H9 (cell line): ENCODE results near the gene RSAD2. TPM values are rescaled to one million over a fixed set of nuclear protein-coding genes. Genes with fewer than 3 reads are reported as not detected.

Source experiments
- DNase-seq: peaks from one replicate; pipeline ENCODE4 v3.0.0-alpha.2; 2017
- H2AFZ ChIP-seq: one replicate; pipeline ENCODE4 v1.6.1; 2013; ENCODE audit warnings: mild to moderate bottlenecking, low read length, control low read depth, moderate library complexity
- H2AK5ac ChIP-seq: 2 replicates; pipeline ENCODE4 v1.6.1; 2013; ENCODE audit warnings: low read length, control low read depth, mixed read lengths; ENCODE audit not compliant: insufficient read length
- H2BK120ac ChIP-seq: one replicate; pipeline ENCODE4 v1.6.1; 2013; ENCODE audit warnings: low read depth, mild to moderate bottlenecking, low read length, control low read depth, inconsistent platforms; ENCODE audit not compliant: poor library complexity, severe bottlenecking
- H2BK12ac ChIP-seq: 2 replicates; pipeline ENCODE4 v1.6.1; 2013; ENCODE audit warnings: low read length, control low read depth, mixed read lengths, low read depth; ENCODE audit not compliant: insufficient read length
- H2BK15ac ChIP-seq: 2 replicates; pipeline ENCODE4 v1.6.1; 2013; ENCODE audit warnings: low read depth, low read length, control low read depth
- H2BK20ac ChIP-seq: one replicate; pipeline ENCODE4 v1.6.1; 2013; ENCODE audit warnings: low read depth, mild to moderate bottlenecking, low read length, control low read depth, inconsistent platforms; ENCODE audit not compliant: poor library complexity, severe bottlenecking
- H2BK5ac ChIP-seq: 2 replicates; pipeline ENCODE4 v1.6.1; 2013; ENCODE audit warnings: low read length, control low read depth, mixed read lengths; ENCODE audit not compliant: insufficient read length
- H3K14ac ChIP-seq: 2 replicates; pipeline ENCODE4 v1.6.1; 2013; ENCODE audit warnings: low read length, control low read depth; ENCODE audit not compliant: insufficient read depth
- H3K18ac ChIP-seq: 2 replicates; pipeline ENCODE4 v1.6.1; 2013; ENCODE audit warnings: low read depth, mild to moderate bottlenecking, mixed read lengths, low read length, control low read depth; ENCODE audit not compliant: insufficient read length
- H3K23ac ChIP-seq: 2 replicates; pipeline ENCODE4 v1.6.1; 2013; ENCODE audit warnings: low read length, control low read depth, mixed read lengths, low read depth; ENCODE audit not compliant: insufficient read length
- H3K23me2 ChIP-seq: 2 replicates; pipeline ENCODE4 v1.6.1; 2013; ENCODE audit warnings: low read depth, mild to moderate bottlenecking, mixed read lengths, low read length, control low read depth; ENCODE audit not compliant: insufficient read length, poor library complexity, severe bottlenecking
- H3K27ac ChIP-seq: 2 replicates; pipeline ENCODE4 v1.5.1; 2013; ENCODE audit warnings: low read length, control low read depth, mixed read lengths, low read depth; ENCODE audit not compliant: insufficient read length
- H3K27me3 ChIP-seq: 2 replicates; pipeline ENCODE4 v1.6.1; 2013; ENCODE audit warnings: low read length, control low read depth, inconsistent platforms; ENCODE audit not compliant: insufficient read depth
- H3K4ac ChIP-seq: 2 replicates; pipeline ENCODE4 v1.6.1; 2013; ENCODE audit warnings: low read depth, mild to moderate bottlenecking, control low read depth, inconsistent platforms, low read length, moderate library complexity
- H3K4me1 ChIP-seq: 2 replicates; pipeline ENCODE4 v1.6.1; 2013; ENCODE audit warnings: low read length, control low read depth, inconsistent platforms; ENCODE audit not compliant: insufficient read depth
- H3K4me2 ChIP-seq: 2 replicates; pipeline ENCODE4 v1.6.1; 2013; ENCODE audit warnings: low read length, control low read depth, mixed read lengths; ENCODE audit not compliant: insufficient read length, insufficient read depth
- H3K56ac ChIP-seq: 2 replicates; pipeline ENCODE4 v1.6.1; 2013; ENCODE audit warnings: low read depth, mild to moderate bottlenecking, mixed read lengths, low read length, control low read depth; ENCODE audit not compliant: insufficient read length
- H3K79me1 ChIP-seq: 2 replicates; pipeline ENCODE4 v1.6.1; 2013; ENCODE audit warnings: low read depth, mild to moderate bottlenecking, moderate library complexity, low read length, control low read depth, inconsistent platforms; ENCODE audit not compliant: insufficient read depth, poor library complexity, severe bottlenecking
- H3K79me2 ChIP-seq: 2 replicates; pipeline ENCODE4 v1.6.1; 2013; ENCODE audit warnings: low read length, control low read depth, inconsistent platforms; ENCODE audit not compliant: insufficient read depth
- H3K9ac ChIP-seq: 2 replicates; pipeline ENCODE4 v1.6.1; 2013; ENCODE audit warnings: low read length, control low read depth, mixed read lengths; ENCODE audit not compliant: insufficient read length; ENCODE audit errors: extremely low read depth
- H3K9me3 ChIP-seq: one replicate; pipeline ENCODE4 v1.6.1; 2013; ENCODE audit warnings: low read depth, low read length, inconsistent platforms; ENCODE audit not compliant: control insufficient read depth
- H3T11ph ChIP-seq: one replicate; pipeline ENCODE4 v1.6.1; 2013; ENCODE audit warnings: mild to moderate bottlenecking, low read length, control low read depth, inconsistent platforms
- H4K20me1 ChIP-seq: one replicate; pipeline ENCODE4 v1.6.1; 2013; ENCODE audit not compliant: control insufficient read depth, insufficient read length, insufficient read depth
- H4K5ac ChIP-seq: 2 replicates; pipeline ENCODE4 v1.6.1; 2013; ENCODE audit warnings: low read depth, mild to moderate bottlenecking, mixed read lengths, low read length, control low read depth; ENCODE audit not compliant: insufficient read length
- H4K8ac ChIP-seq: replicated peaks from 2 replicates; pipeline ENCODE4 v1.6.1; 2013; ENCODE audit warnings: low read length, control low read depth, mixed read lengths, low read depth; ENCODE audit not compliant: insufficient read length
- H4K91ac ChIP-seq: 2 replicates; pipeline ENCODE4 v1.6.1; 2013; ENCODE audit warnings: low read depth, mild to moderate bottlenecking, moderate library complexity, mixed read lengths, low read length, control low read depth; ENCODE audit not compliant: insufficient read length
- H3K27ac Mint-ChIP-seq, 3 experiments: 2 replicates in 2 of 3; 3 replicates in 1 of 3; pipeline ENCODE4 v1.8.0; 2020 to 2021; ENCODE audit warnings: mixed read lengths in 3 of 3, mild to moderate bottlenecking in 1 of 3, moderate library complexity in 1 of 3
- H3K27me3 Mint-ChIP-seq: 2 replicates; pipeline ENCODE4 v1.8.0; 2021; ENCODE audit warnings: low read depth, mild to moderate bottlenecking, moderate library complexity, mixed read lengths
- H3K36me3 Mint-ChIP-seq, 3 experiments: 2 replicates in 2 of 3; 3 replicates in 1 of 3; pipeline ENCODE4 v1.8.0; 2020 to 2021; ENCODE audit warnings: low read depth in 3 of 3, mixed read lengths in 3 of 3; ENCODE audit not compliant: insufficient read depth in 1 of 3
- H3K4me1 Mint-ChIP-seq, 2 experiments: 2 replicates each; pipeline ENCODE4 v1.8.0; 2020; ENCODE audit warnings: mixed read lengths in 2 of 2
- H3K4me3 Mint-ChIP-seq, 2 experiments: 2 replicates in 1 of 2; 3 replicates in 1 of 2; pipeline ENCODE4 v1.8.0; 2020 to 2021; ENCODE audit warnings: mild to moderate bottlenecking in 2 of 2, mixed read lengths in 2 of 2, moderate library complexity in 1 of 2
- H3K9me3 Mint-ChIP-seq, 2 experiments: 2 replicates in 1 of 2; 3 replicates in 1 of 2; pipeline ENCODE4 v1.8.0; 2020; ENCODE audit warnings: mild to moderate bottlenecking in 2 of 2, mixed read lengths in 2 of 2, moderate library complexity in 1 of 2
- CTCF ChIP-seq: fragments of 200-600 bp; sonication (generic); conservative IDR thresholded peaks from 3 replicates; pipeline ENCODE4 v1.8.0; 2021; ENCODE audit warnings: antibody characterized with exemption, mild to moderate bottlenecking
- WGBS: extraction: QIAGEN DNeasy Blood & Tissue Kit; methylation state at CpG from one replicate; pipeline ENCODE4 v1.1.7; 2013; ENCODE audit warnings: missing lambda C conversion rate, low lambda C conversion rate, mixed read lengths; ENCODE audit not compliant: insufficient read length; ENCODE audit errors: extremely low coverage; 5-methylcytosine and 5-hydroxymethylcytosine counted together
- total RNA-seq: library from RNA; stranded (reverse); gene quantifications from 2 replicates; pipeline ENCODE4 v1.2.1, GENCODE V29; 2021

RSAD2 gene
- total RNA-seq, 1 experiment from 2014 or later: not detected

- H3K4me3 Mint-ChIP-seq: no peak overlapping the region
- no peaks in the 10 kb centered on the region for H3K4me1 ChIP-seq
- no peak overlapping the region for H3K27ac Mint-ChIP-seq
- H2BK5ac ChIP-seq: no peak overlapping the region
- no peak overlapping the region for H3K56ac ChIP-seq
- no peak overlapping the region for H4K91ac ChIP-seq
- H3K27me3 Mint-ChIP-seq: peaks cover 2% of the 10 kb centered on the region
- H3K23ac ChIP-seq: no peak overlapping the region
- H3K4ac ChIP-seq: no peak overlapping the region
- no peak overlapping the region for H3K4me2 ChIP-seq
- H3K27me3 ChIP-seq: no peaks in the 10 kb centered on the region
- no peaks in the 10 kb centered on the region for H3K23me2 ChIP-seq
- no peak overlapping the region for H2BK120ac ChIP-seq
- no peak overlapping the region for H2AFZ ChIP-seq
- H3K27ac ChIP-seq: no peak overlapping the region
- H2BK12ac ChIP-seq: no peak overlapping the region
- no peaks in the 10 kb centered on the region for H3K36me3 Mint-ChIP-seq
- H3K18ac ChIP-seq: no peak overlapping the region
- H4K8ac ChIP-seq: no peak overlapping the region
- TF ChIP-seq CTCF: no peak
- no peaks in the 10 kb centered on the region for H3K9me3 ChIP-seq
- no peak overlapping the region for H4K5ac ChIP-seq
- H2AK5ac ChIP-seq: no peak overlapping the region
- H3K79me1 ChIP-seq: no peaks in the 10 kb centered on the region
- H4K20me1 ChIP-seq: no peaks in the 10 kb centered on the region
- H2BK15ac ChIP-seq: no peak overlapping the region
- H3K14ac ChIP-seq: no peak overlapping the region
- peaks cover 1 to 3% of the 10 kb centered on the region in 2 experiments; a peak in 4 of 5 replicates for H3K9me3 Mint-ChIP-seq
- H3K79me2 ChIP-seq: no peaks in the 10 kb centered on the region
- no peaks in the 10 kb centered on the region for H3K4me1 Mint-ChIP-seq
- H2BK20ac ChIP-seq: no peak overlapping the region
- WGBS: no CpG with 5 or more reads among the region's 2 CpGs
- no peak overlapping the region for H3K9ac ChIP-seq
- H3T11ph ChIP-seq: no peak overlapping the region
- DNase-seq: no peak
Observed at GRCh38 chr2:6908291-6908690, 30.7 kb downstream of the RSAD2 start.
